Measurements from ENCODE around the gene NLK.

- TF ChIP-seq POLR2AphosphoS5 (IDR thresholded peaks at IDR 0.05; ENCODE audit: insufficient read depth in 1 of 2, low read depth in 1 of 2) (no peak), POLR2A (IDR thresholded peaks at IDR 0.05) (no peak)
- TF ChIP-seq, protein P1, sequence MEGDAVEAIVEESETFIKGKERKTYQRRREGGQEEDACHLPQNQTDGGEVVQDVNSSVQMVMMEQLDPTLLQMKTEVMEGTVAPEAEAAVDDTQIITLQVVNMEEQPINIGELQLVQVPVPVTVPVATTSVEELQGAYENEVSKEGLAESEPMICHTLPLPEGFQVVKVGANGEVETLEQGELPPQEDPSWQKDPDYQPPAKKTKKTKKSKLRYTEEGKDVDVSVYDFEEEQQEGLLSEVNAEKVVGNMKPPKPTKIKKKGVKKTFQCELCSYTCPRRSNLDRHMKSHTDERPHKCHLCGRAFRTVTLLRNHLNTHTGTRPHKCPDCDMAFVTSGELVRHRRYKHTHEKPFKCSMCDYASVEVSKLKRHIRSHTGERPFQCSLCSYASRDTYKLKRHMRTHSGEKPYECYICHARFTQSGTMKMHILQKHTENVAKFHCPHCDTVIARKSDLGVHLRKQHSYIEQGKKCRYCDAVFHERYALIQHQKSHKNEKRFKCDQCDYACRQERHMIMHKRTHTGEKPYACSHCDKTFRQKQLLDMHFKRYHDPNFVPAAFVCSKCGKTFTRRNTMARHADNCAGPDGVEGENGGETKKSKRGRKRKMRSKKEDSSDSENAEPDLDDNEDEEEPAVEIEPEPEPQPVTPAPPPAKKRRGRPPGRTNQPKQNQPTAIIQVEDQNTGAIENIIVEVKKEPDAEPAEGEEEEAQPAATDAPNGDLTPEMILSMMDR (IDR thresholded peaks at IDR 0.05), result no peak
These were observed 202.0 kb downstream of the NLK start for GRCh38 chr17:28244446-28244845.
